Body of pancreas (tissue), 4 donors: ENCODE measurements around the gene ADCY6. TPM values are rescaled to one million over a fixed set of nuclear protein-coding genes. Genes with fewer than 3 reads are reported as not detected.

Source experiments
- ATAC-seq: fragments of 150-250 bp; one replicate; pipeline ENCODE4 v1.9.1; 2016
- DNase-seq, 4 donors: peaks; one replicate each; pipeline ENCODE4 v3.0.0-alpha.2; 2019
- H3K27ac ChIP-seq, 4 donors: fragments of 200-600 bp; sonication (generic); 1 replicate in 3 of 4; 2 replicates in 1 of 4; pipeline versions ENCODE4 v1.5.1 to v1.6.1; 2016 to 2019; ENCODE audit warnings: mild to moderate bottlenecking in 1 of 4, mixed read lengths in 1 of 4, moderate library complexity in 1 of 4
- H3K27me3 ChIP-seq, 2 donors: fragments of 200-600 bp; sonication (generic); one replicate each; pipeline ENCODE4 v1.6.0; 2016; ENCODE audit warnings: mild to moderate bottlenecking in 1 of 2
- H3K36me3 ChIP-seq, 2 donors: fragments of 200-600 bp; sonication (generic); replicated peaks in 1 of 2; 2 replicates each; pipeline ENCODE4 v1.5.1; 2016; ENCODE audit warnings: low read depth in 2 of 2; ENCODE audit not compliant: insufficient read depth in 1 of 2
- H3K4me1 ChIP-seq: fragments of 200-600 bp; sonication (generic); one replicate; pipeline ENCODE4 v1.6.0; 2016
- H3K4me3 ChIP-seq, 2 donors: fragments of 200-600 bp; sonication (generic); 1 replicate in 1 of 2; 2 replicates in 1 of 2; pipeline ENCODE4 v1.5.1; 2016 to 2019
- H3K9me3 ChIP-seq, 3 donors: fragments of 200-600 bp; sonication (generic); 1 replicate in 2 of 3; 2 replicates in 1 of 3; pipeline ENCODE4 v1.5.1; 2016
- POLR2A ChIP-seq, 3 donors: fragments of 450-650 bp; IDR thresholded peaks; one replicate each; pipeline ENCODE4 v1.6.1; 2016; ENCODE audit warnings: antibody characterized with exemption in 3 of 3, mild to moderate bottlenecking in 2 of 3
- WGBS, 2 donors: methylation state at CpG; one replicate each; pipeline ENCODE4 v1.1.5; 2017; 5-methylcytosine and 5-hydroxymethylcytosine counted together
- intact Hi-C: fragments of 100-400 bp; cut with DNase I; formaldehyde crosslinking; loops from one replicate; pipeline ENCODE4 v1.15.1; 2023
- total RNA-seq, 2 donors: library from RNA; depleted of rRNA; stranded (reverse); fragments of >200 nt; gene quantifications; one replicate each; pipeline ENCODE4 v1.1.0, GENCODE V29; 2016
- TF ChIP-seq, protein P1 (sequence below), 7 experiments: fragments of 450-650 bp in 4 of 7; fragments of 200-600 bp in 3 of 7; sonication (generic) in 3 of 7; IDR thresholded peaks; one replicate each; pipeline ENCODE4 v1.5.1; 2016 to 2019; ENCODE audit warnings: antibody characterized with exemption in 7 of 7

The ADCY6 gene
- total RNA-seq, 2 donors from 2014 or later: 38.6 to 59.1 TPM

DNA sequence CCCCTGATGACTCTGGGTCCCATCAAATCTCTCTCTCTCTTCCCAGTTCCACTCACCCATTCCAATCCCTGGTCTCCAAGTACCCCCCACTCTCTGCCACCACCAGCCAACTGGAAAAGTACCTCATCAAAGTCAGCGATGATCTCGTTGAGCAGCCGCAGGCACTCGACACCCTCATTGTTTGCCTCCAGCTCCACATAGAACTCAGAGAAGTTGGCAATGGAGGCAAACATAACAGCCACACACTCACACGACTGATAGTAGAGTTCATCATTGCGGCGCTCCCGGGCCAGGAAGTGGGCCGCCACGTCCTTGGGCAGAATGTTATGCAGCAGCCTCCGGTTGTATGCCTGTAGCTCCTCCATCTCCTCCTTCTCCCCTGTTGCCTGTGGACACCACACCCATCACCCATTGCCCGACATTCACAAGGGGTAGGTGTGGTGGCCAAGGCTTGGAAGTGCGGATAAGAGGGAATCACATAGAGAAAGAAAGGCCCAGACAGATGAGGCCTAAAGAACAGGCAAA, 17.2 kb downstream of the ADCY6 start:
- DNase-seq (no peak), ATAC-seq (no peak)
- intact Hi-C loops: no loop called here
- Histone ChIP-seq H3K4me1 (no peaks in the 10 kb centered on the region), H3K9me3 (no peaks in the 10 kb centered on the region), H3K36me3 (peaks cover 7 to 26% of the 10 kb centered on the region in 2 donors), H3K4me3 (no peak overlapping the region), H3K27me3 (no peaks in the 10 kb centered on the region), H3K27ac (no peak overlapping the region)
- WGBS, 2 donors: 91 to 93% methylated on average over 13 of the region's 13 CpGs
- TF ChIP-seq, protein P1, sequence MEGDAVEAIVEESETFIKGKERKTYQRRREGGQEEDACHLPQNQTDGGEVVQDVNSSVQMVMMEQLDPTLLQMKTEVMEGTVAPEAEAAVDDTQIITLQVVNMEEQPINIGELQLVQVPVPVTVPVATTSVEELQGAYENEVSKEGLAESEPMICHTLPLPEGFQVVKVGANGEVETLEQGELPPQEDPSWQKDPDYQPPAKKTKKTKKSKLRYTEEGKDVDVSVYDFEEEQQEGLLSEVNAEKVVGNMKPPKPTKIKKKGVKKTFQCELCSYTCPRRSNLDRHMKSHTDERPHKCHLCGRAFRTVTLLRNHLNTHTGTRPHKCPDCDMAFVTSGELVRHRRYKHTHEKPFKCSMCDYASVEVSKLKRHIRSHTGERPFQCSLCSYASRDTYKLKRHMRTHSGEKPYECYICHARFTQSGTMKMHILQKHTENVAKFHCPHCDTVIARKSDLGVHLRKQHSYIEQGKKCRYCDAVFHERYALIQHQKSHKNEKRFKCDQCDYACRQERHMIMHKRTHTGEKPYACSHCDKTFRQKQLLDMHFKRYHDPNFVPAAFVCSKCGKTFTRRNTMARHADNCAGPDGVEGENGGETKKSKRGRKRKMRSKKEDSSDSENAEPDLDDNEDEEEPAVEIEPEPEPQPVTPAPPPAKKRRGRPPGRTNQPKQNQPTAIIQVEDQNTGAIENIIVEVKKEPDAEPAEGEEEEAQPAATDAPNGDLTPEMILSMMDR (IDR thresholded peaks at IDR 0.05): no peak
- no peak for TF ChIP-seq POLR2A (IDR thresholded peaks at IDR 0.05)

DNA sequence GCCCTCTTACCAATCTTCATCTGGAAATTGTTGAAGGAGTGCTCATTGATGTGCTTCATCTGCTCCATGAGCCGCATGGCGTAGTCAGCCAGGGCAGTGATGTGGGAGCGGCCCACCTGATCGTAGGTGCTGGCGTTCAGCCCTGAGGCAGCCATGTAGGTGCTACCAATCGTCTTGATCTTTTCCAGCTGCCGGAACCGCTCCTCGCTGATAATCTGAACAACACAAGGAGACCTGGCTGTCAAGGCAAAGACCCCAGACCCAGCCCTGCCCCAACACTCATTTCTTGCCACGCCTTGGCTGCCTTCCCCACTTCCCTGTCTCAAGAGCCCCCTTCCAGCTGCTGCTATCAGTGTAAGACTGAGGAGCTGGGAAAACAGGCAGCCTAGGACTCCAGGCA, 18.1 kb downstream of the ADCY6 start:
- H3K36me3 ChIP-seq: peaks cover 7 to 26% of the 10 kb centered on the region in 2 donors
- 89 to 97% methylated on average over 5 to 10 of the region's 10 CpGs for WGBS, 2 donors
- no peak for TF ChIP-seq POLR2A (IDR thresholded peaks at IDR 0.05)
- TF ChIP-seq, protein P1 (IDR thresholded peaks at IDR 0.05): no peak

DNA sequence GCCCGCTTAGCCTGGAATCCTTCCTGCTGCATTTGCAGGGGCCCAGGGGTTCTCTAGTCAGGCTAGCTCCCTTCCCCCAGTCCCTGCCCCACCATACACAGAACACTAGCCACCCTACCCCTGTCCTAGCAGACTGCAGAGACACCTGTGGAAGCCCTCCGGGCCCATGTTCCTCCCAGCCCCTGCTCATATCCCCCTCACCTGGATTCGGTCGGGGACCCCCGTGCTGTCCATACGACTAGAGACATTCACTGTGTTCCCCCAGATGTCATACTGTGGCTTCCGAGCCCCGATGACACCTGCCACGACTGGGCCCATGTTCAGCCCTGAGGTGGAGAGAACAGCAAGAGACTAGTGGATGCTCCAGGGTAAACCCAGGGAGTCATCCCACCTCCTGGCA, 20.2 kb downstream of the ADCY6 start:
- 89 to 90% methylated on average over 8 to 9 of the region's 9 CpGs for WGBS, 2 donors

More for the DNA sequence above, 18.1 kb downstream of the ADCY6 start:
- no peak overlapping the region for H3K4me3 ChIP-seq
- no peaks in the 10 kb centered on the region for H3K4me1 ChIP-seq
- intact Hi-C loops: no loop called here
- no peak for ATAC-seq
- DNase-seq: no peak
- no peaks in the 10 kb centered on the region for H3K27me3 ChIP-seq
- H3K9me3 ChIP-seq: no peaks in the 10 kb centered on the region
- H3K27ac ChIP-seq: no peak overlapping the region

DNA sequence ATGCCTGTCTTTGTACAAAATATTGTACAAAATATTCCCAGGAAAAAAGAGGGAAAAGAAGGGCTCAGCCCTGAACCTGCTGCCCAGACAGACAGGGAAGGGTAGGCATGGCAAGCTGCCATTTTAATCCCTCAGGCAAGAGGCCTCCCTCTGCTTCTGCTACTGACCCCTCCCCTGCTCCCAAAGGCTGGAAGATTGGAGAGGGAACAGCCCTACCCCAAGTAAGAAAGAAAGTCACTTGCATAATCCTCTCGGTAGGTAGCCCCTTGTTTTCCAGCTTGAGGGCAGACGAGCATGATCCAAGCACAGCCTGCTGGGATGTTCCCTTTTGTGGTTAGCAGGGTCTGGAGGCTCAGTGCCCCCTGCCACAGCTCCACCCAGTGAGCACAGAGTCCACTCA, 20.7 kb downstream of the ADCY6 start:
- no peak for DNase-seq

More for the DNA sequence above, 20.2 kb downstream of the ADCY6 start:
- Histone ChIP-seq H3K4me3 (no peak overlapping the region), H3K27ac (no peak overlapping the region), H3K36me3 (peaks cover 7 to 15% of the 10 kb centered on the region in 2 donors), H3K27me3 (no peaks in the 10 kb centered on the region), H3K9me3 (no peaks in the 10 kb centered on the region), H3K4me1 (no peaks in the 10 kb centered on the region)
- intact Hi-C loops: no loop called here
- no peak for TF ChIP-seq POLR2A (IDR thresholded peaks at IDR 0.05)
- TF ChIP-seq, protein P1 (IDR thresholded peaks at IDR 0.05): no peak
- no peak for DNase-seq
- no peak for ATAC-seq

More for the DNA sequence above, 20.7 kb downstream of the ADCY6 start:
- intact Hi-C loops: no loop called here
- H3K27ac ChIP-seq: no peak overlapping the region
- no peaks in the 10 kb centered on the region for H3K9me3 ChIP-seq
- H3K4me1 ChIP-seq: no peaks in the 10 kb centered on the region
- no peaks in the 10 kb centered on the region for H3K27me3 ChIP-seq
- peaks cover 7 to 13% of the 10 kb centered on the region in 2 donors for H3K36me3 ChIP-seq
- WGBS, 2 donors: 78 to 100% methylated on average over 2 of the region's 2 CpGs
- H3K4me3 ChIP-seq: no peak overlapping the region
- ATAC-seq: no peak
- TF ChIP-seq, protein P1 (IDR thresholded peaks at IDR 0.05): no peak
- TF ChIP-seq POLR2A (IDR thresholded peaks at IDR 0.05): no peak
